Activated B cell treated with CpG ODN at 0.5 μM for 24 hours (primary cell): ENCODE results near the gene ELP4. TPM values are rescaled to one million over a fixed set of nuclear protein-coding genes. Genes with fewer than 3 reads are reported as not detected.

Source experiments
- ATAC-seq: fragments of 200-7000 bp; cut with Tn5 transposase; one replicate; pipeline ENCODE4 v1.10.0; 2021; ENCODE audit warnings: low read depth, mild to moderate bottlenecking, moderate library complexity
- CTCF ChIA-PET: fragments of 350-600 bp; sonication (Branson Sonifier 250); formaldehyde crosslinking; loops from one replicate; lab custom pipeline; 2021; ENCODE audit warnings: antibody characterized with exemption; lab: Charles Lee
- POLR2A ChIA-PET: fragments of 350-600 bp; sonication (Branson Sonifier 250); formaldehyde crosslinking; loops from one replicate; lab custom pipeline; 2021; ENCODE audit warnings: antibody characterized with exemption; lab: Charles Lee
- DNase-seq: peaks from one replicate; pipeline ENCODE4 v3.0.0; 2022
- H3K27ac Mint-ChIP-seq: one replicate; pipeline ENCODE4 v1.8.0; 2020; ENCODE audit warnings: mixed read lengths
- H3K27me3 Mint-ChIP-seq: one replicate; pipeline ENCODE4 v1.8.0; 2021; ENCODE audit warnings: mixed read lengths
- H3K36me3 Mint-ChIP-seq: one replicate; pipeline ENCODE4 v1.8.0; 2021; ENCODE audit warnings: low read depth, mixed read lengths
- H3K4me1 Mint-ChIP-seq: one replicate; pipeline ENCODE4 v1.8.0; 2021; ENCODE audit warnings: mixed read lengths
- H3K4me3 Mint-ChIP-seq: one replicate; pipeline ENCODE4 v1.8.0; 2020; ENCODE audit warnings: mild to moderate bottlenecking, mixed read lengths
- H3K9me3 Mint-ChIP-seq: one replicate; pipeline ENCODE4 v1.8.0; 2020; ENCODE audit warnings: mixed read lengths
- CTCF ChIP-seq: fragments of 200-600 bp; IDR thresholded peaks from one replicate; pipeline ENCODE4 v1.8.0; 2022; ENCODE audit warnings: antibody characterized with exemption, mild to moderate bottlenecking
- intact Hi-C: fragments of 100-400 bp; cut with micrococcal nuclease; formaldehyde crosslinking; loops from one replicate; pipeline ENCODE4 v1.15.1; 2024
- total RNA-seq: library from RNA; stranded (reverse); gene quantifications from 2 replicates; pipeline ENCODE4 v1.2.3, GENCODE V29; 2022

The ELP4 gene
- total RNA-seq, 1 donor from 2014 or later = 25.5 TPM

- no peaks in the 10 kb centered on the region for H3K36me3 Mint-ChIP-seq
- H3K9me3 Mint-ChIP-seq = peaks cover 3% of the 10 kb centered on the region
- POLR2A ChIA-PET = no interaction called here
- CTCF ChIA-PET = no interaction called here
- no peak overlapping the region for H3K27ac Mint-ChIP-seq
- DNase-seq (no peak), ATAC-seq (no peak)
- H3K4me1 Mint-ChIP-seq = peaks cover 25% of the 10 kb centered on the region
- TF ChIP-seq CTCF = no peak
- intact Hi-C loops = loop anchor here (5.0 to 10.0 kb wide), 2 partner anchors 453 to 619 kb away; partner anchors contain the start of genes DCDC1, DNAJC24 and WT1
- peak overlapping the region; percentile 48 for H3K4me3 Mint-ChIP-seq
- peaks cover 59% of the 10 kb centered on the region for H3K27me3 Mint-ChIP-seq
These were observed 308.3 kb downstream of the ELP4 start for GRCh38 chr11:31817621-31818424.

GRCh38 chr11:31818425-31818755, 308.8 kb downstream of the ELP4 start:
- ChIA-PET POLR2A (no interaction called here), CTCF (no interaction called here)
- Mint-ChIP-seq H3K9me3 (peaks cover 3% of the 10 kb centered on the region), H3K4me3 (no peak overlapping the region), H3K36me3 (no peaks in the 10 kb centered on the region), H3K27me3 (peaks cover 64% of the 10 kb centered on the region), H3K27ac (no peak overlapping the region), H3K4me1 (peaks cover 24% of the 10 kb centered on the region)
- no peak for ATAC-seq
- no peak for DNase-seq
- TF ChIP-seq CTCF = no peak
- intact Hi-C loops = loop anchor here (5.0 to 10.0 kb wide), 2 partner anchors 454 to 619 kb away; partner anchors contain the start of genes DCDC1, DNAJC24 and WT1

DNA sequence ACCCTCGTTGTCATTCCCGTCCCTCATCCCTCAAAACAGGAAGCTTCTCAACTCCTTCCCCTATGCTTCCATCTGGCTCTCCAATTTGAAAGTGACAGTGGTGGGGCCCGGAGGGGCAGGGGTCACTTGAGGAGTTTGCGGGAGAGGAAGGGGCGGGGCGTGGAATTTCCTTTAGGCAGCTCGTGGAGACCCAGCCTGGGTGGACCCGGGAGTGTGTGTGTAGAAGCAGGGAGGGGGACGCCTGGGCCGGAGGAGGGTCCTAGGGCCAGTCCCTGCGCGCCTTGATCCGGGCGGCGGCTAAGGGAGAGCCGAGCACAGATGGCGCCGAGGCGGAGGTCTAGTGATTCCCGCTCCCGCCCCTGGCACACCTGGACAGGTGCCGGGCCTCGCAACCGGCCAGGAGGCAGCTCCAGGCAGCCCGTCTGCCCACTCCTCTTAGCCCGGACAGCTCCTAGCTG, 309.3 kb downstream of the ELP4 start:
- POLR2A ChIA-PET = no interaction called here
- ATAC-seq = no peak
- peaks cover 20% of the 10 kb centered on the region for H3K4me1 Mint-ChIP-seq
- CTCF ChIA-PET = no interaction called here
- no peak for DNase-seq
- H3K4me3 Mint-ChIP-seq = no peak overlapping the region
- no peak overlapping the region for H3K27ac Mint-ChIP-seq
- H3K27me3 Mint-ChIP-seq = peaks cover 62% of the 10 kb centered on the region
- TF ChIP-seq CTCF = no peak
- no peaks in the 10 kb centered on the region for H3K36me3 Mint-ChIP-seq
- intact Hi-C loops = loop anchor here (5.0 to 10.0 kb wide), 2 partner anchors 454 to 618 kb away; partner anchors contain the start of genes DCDC1, DNAJC24 and WT1
- H3K9me3 Mint-ChIP-seq = peaks cover 3% of the 10 kb centered on the region

- intact Hi-C loops = loop anchor here (5.0 to 10.0 kb wide), 2 partner anchors 455 to 617 kb away; partner anchors contain the start of genes DCDC1, DNAJC24 and WT1
- no peak for DNase-seq
- peaks cover 65% of the 10 kb centered on the region for H3K27me3 Mint-ChIP-seq
- H3K4me1 Mint-ChIP-seq = peaks cover 15% of the 10 kb centered on the region
- peaks cover 3% of the 10 kb centered on the region for H3K9me3 Mint-ChIP-seq
- ChIA-PET POLR2A (no interaction called here), CTCF (no interaction called here)
- no peak overlapping the region for H3K27ac Mint-ChIP-seq
- H3K36me3 Mint-ChIP-seq = no peaks in the 10 kb centered on the region
- H3K4me3 Mint-ChIP-seq = no peak overlapping the region
- TF ChIP-seq CTCF = no peak
- ATAC-seq = no peak
These were observed 310.3 kb downstream of the ELP4 start for GRCh38 chr11:31819621-31820437.

GRCh38 chr11:31820438-31820818, 310.9 kb downstream of the ELP4 start:
- ChIA-PET POLR2A (no interaction called here), CTCF (no interaction called here)
- DNase-seq = no peak
- peaks cover 9% of the 10 kb centered on the region for H3K4me1 Mint-ChIP-seq
- peaks cover 65% of the 10 kb centered on the region for H3K27me3 Mint-ChIP-seq
- TF ChIP-seq CTCF = no peak
- no peak overlapping the region for H3K27ac Mint-ChIP-seq
- H3K9me3 Mint-ChIP-seq = no peaks in the 10 kb centered on the region
- H3K4me3 Mint-ChIP-seq = no peak overlapping the region
- ATAC-seq = no peak
- intact Hi-C loops = no loop called here
- no peaks in the 10 kb centered on the region for H3K36me3 Mint-ChIP-seq
